NK-92 treated with Interleukin-12 subunit alpha and Interleukin-12 subunit beta, amount 100 ng/mL, for 24 hours (cell line): Measurements from ENCODE around the gene ATOX1.

Experiments used
- DNase-seq: peaks from one replicate; lab custom pipeline; 2025; lab: John Stamatoyannopoulos, UW

Gene ATOX1

DNA sequence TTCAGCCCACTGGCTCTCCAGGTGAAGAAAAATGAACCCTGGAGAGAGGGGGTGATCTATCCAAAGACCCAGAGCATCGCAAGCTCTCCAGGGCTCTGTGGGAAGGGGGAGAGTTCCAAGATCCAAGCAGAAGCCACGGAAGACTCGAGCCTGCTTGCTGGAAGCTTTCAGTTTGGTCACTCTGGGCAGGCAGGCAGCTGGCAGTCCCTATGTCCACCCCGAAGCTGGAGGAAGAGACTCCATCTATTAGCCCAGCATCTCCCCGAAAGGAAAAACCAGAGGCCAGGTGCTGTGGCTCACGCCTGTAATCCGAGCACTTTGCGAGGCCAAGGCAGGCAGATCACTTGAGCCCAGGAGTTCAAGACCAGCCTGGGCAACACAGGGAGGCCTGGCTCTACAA is 61.0 kb downstream of the ATOX1 start:
- no peak for DNase-seq

DNA sequence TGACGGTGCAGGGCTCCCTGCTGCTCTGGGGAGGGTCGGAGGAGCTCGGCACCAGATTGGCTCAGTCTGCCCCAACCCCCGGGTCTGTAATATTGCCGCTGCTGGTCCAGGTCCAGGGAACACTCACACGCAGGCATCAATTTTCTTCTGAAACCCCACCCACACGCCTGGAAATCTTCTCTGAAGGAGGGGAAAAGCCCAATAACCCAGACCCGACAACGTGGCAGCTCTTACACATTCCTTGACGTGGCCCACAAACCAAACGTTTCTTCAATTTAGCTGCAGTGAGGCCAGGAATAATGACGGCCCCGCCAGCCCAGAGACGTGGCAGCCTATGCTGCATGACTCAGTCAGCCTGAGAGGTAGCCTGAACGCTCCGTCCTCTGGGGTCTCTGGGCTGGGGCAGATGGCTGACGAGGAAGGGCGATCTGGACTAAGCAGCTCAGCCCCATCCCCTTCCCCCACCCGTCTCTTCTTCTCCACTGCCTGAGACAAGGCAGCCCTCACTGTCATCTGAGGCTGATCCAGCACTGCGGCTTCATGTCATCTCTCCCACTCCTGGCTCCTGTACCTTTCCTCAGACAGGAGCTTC is 61.9 kb downstream of the ATOX1 start:
- DNase-seq, result no peak

DNA sequence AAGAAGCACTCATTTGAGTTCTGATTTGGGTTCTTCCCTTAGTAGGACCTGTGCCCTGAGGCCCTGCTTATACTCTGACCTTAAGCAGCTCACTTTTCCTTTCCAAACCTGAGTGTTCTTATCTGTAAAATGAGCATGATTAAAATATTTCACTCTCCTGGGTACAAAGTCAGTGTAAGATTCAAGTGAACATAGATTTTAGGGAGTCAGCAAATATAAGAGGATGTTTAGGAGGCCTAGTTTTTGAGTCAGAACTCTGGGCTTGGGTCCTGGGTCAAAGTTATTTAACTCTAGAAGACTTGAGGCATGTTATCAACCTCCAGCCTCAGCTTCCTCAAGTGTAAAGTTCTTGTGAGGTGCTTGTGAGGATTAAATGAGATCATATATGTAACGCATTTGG is 63.0 kb downstream of the ATOX1 start:
- no peak for DNase-seq

DNA sequence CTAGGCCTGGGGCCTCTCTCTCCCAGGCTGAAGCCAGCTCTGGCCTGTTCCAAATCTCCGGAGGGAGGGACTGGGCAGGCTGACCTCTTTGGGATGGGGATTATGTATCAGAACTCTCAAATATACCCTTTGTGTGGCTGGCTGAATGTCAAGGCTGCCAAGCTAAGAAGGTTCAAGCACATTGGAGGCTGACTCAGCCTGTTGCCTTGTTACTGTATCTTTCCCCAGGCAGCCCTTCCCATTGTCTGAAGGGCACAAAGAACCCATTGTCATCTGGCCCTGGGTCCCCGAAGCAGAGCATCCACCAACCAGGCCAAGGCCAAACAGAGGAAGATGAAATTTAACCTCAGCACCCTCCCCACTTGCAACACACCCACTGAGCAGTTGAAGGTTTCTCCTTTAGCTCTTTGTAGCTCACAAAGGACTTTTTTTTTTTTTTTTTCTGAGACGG is 64.4 kb downstream of the ATOX1 start:
- DNase-seq, result no peak
